ENCODE results near the gene PTGES. TPM values are rescaled to one million over a fixed set of nuclear protein-coding genes. Genes with fewer than 3 reads are reported as not detected.

PTGES gene
- total RNA-seq, 1 donor from 2014 or later: 2.5 TPM

DNA sequence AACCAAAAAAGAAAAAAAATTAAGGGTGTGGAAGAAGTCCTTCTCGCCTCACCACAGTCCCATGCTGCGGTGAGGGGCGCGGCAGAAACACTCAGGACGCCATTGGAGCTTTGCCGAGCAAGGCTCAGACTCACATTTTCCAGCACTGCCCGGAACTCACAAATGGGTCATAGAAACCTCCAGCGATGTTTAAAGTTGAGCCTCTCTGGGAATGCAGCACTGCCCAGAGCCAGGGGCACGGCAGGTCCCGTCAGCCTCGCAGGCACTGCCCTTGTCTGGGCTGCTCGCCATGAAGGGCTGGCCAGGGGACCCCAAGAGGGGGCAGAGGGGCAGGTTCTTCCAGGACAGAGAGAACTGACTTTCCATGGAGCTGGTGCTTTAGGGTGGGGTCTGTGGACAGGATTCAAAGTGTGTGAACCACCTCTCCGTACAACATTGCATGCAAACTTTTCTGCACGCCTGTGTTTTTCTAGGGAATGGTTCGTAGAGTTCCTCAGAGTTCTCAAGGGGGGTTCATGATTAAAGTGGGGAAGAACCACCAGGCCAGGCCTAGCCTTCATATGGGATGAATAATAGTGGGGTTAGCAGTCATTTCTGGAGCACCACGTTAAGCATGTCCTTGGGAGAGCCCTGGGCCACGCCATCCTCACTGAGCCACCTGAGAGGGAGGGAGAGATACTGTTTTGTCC is 49.0 kb downstream of the PTGES start:
- Mint-ChIP-seq H3K9me3 (ENCODE audit: unreplicated experiment) (no peaks in the 10 kb centered on the region), H3K4me1 (ENCODE audit: low read depth, unreplicated experiment) (peaks cover 4% of the 10 kb centered on the region)

DNA sequence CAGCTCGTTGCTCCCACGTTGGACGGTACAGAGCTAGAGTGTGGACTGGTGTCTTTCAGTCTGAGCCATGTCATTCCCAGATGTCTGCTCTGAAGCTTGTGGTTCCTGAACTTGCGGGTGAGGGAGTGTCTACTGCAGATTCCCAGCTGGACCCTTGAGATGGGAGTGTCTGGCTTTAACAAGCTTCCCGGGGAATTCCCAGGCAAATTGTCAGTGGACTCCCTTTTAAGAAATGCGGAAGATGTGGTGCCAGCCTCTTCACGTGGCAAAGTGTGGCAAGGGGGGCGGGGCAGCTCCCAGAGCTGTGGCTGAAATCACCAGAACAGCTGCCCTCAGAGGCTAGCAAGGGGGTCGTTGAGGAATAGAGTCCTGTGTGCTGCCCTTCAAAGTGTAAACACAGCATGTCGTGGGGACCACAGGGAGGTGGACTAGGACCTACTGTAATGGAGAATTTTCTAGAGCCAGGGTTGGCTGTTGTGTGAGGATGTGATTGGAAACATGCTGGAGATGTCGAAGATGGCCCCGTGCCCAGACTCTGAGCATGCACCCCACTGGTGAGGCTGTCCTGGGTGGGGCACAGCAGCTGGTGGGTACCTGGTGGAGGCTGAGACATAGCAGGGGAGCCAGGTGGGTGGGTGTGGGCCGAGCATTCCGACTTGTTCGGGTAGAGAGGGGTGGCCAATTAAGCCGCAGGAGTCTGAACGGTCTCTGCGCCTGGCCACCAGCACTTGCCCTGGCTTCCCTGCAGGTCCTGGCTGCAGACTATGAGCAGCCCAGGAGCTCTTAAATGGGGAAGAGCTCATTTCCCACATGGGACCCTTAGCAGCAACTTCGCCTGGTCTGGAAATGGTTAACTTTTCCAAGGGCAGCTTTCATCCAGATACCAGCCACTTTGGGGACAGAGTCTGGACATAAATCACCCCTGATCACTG is 50.0 kb downstream of the PTGES start:
- Histone ChIP-seq H3K36me3 (ENCODE audit: insufficient read depth, low read length) (no peaks in the 10 kb centered on the region), H3K27me3 (ENCODE audit: insufficient read depth, low read length) (peaks cover 9% of the 10 kb centered on the region), H3K9ac (ENCODE audit: low read length) (no peak overlapping the region), H4K20me1 (ENCODE audit: insufficient read depth, low read length) (no peaks in the 10 kb centered on the region), H3K79me2 (ENCODE audit: insufficient read depth, low read length) (no peaks in the 10 kb centered on the region), H2AFZ (ENCODE audit: low read depth, low read length) (no peak overlapping the region), H3K9me3 (ENCODE audit: insufficient read depth, low read depth, low read length) (no peaks in the 10 kb centered on the region), H3K27ac (ENCODE audit: low read depth, low read length) (no peak overlapping the region), H3K4me2 (ENCODE audit: low read length) (no peak overlapping the region), H3K4me3 (ENCODE audit: insufficient read depth, low read depth, low read length) (no peak overlapping the region), H3K4me1 (ENCODE audit: insufficient read depth, low read length) (peaks cover 2% of the 10 kb centered on the region)
- H3K36me3 Mint-ChIP-seq (ENCODE audit: low read depth, unreplicated experiment): no peaks in the 10 kb centered on the region
- TF ChIP-seq, protein P1, sequence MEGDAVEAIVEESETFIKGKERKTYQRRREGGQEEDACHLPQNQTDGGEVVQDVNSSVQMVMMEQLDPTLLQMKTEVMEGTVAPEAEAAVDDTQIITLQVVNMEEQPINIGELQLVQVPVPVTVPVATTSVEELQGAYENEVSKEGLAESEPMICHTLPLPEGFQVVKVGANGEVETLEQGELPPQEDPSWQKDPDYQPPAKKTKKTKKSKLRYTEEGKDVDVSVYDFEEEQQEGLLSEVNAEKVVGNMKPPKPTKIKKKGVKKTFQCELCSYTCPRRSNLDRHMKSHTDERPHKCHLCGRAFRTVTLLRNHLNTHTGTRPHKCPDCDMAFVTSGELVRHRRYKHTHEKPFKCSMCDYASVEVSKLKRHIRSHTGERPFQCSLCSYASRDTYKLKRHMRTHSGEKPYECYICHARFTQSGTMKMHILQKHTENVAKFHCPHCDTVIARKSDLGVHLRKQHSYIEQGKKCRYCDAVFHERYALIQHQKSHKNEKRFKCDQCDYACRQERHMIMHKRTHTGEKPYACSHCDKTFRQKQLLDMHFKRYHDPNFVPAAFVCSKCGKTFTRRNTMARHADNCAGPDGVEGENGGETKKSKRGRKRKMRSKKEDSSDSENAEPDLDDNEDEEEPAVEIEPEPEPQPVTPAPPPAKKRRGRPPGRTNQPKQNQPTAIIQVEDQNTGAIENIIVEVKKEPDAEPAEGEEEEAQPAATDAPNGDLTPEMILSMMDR (IDR thresholded peaks at IDR 0.05; ENCODE audit: insufficient read depth, low read depth, low read length): no peak
- TF ChIP-seq EZH2 (IDR thresholded peaks at IDR 0.05; ENCODE audit: insufficient read depth, low read length): no peak
- FAIRE-seq: no peak
- H3K27ac Mint-ChIP-seq (ENCODE audit: unreplicated experiment): no peak overlapping the region
- no peak overlapping the region for H3K4me3 Mint-ChIP-seq (ENCODE audit: unreplicated experiment)
- peaks cover 48% of the 10 kb centered on the region for H3K27me3 Mint-ChIP-seq (ENCODE audit: low read depth, unreplicated experiment)
- peaks cover 4% of the 10 kb centered on the region for H3K4me1 Mint-ChIP-seq (ENCODE audit: low read depth, unreplicated experiment)
- peak; percentile 63 for DNase-seq (ENCODE audit: low read depth)
- no peaks in the 10 kb centered on the region for H3K9me3 Mint-ChIP-seq (ENCODE audit: unreplicated experiment)

More for the DNA sequence above, 49.0 kb downstream of the PTGES start:
- no peak overlapping the region for H3K4me2 ChIP-seq (ENCODE audit: low read length)
- H3K27me3 ChIP-seq (ENCODE audit: insufficient read depth, low read length): peaks cover 9% of the 10 kb centered on the region
- peaks cover 52% of the 10 kb centered on the region for H3K27me3 Mint-ChIP-seq (ENCODE audit: low read depth, unreplicated experiment)
- FAIRE-seq (no peak), DNase-seq (ENCODE audit: low read depth) (peak; percentile 26)
- no peaks in the 10 kb centered on the region for H4K20me1 ChIP-seq (ENCODE audit: insufficient read depth, low read length)
- no peaks in the 10 kb centered on the region for H3K36me3 ChIP-seq (ENCODE audit: insufficient read depth, low read length)
- H3K9ac ChIP-seq (ENCODE audit: low read length): no peak overlapping the region
- H3K9me3 ChIP-seq (ENCODE audit: insufficient read depth, low read depth, low read length): no peaks in the 10 kb centered on the region
- no peaks in the 10 kb centered on the region for H3K79me2 ChIP-seq (ENCODE audit: insufficient read depth, low read length)
- no peaks in the 10 kb centered on the region for H3K4me1 ChIP-seq (ENCODE audit: insufficient read depth, low read length)
- H2AFZ ChIP-seq (ENCODE audit: low read depth, low read length): no peak overlapping the region
- no peak for TF ChIP-seq EZH2 (IDR thresholded peaks at IDR 0.05; ENCODE audit: insufficient read depth, low read length)
- TF ChIP-seq, protein P1 (IDR thresholded peaks at IDR 0.05; ENCODE audit: insufficient read depth, low read depth, low read length): no peak
- H3K4me3 Mint-ChIP-seq (ENCODE audit: unreplicated experiment): no peak overlapping the region
- no peak overlapping the region for H3K27ac ChIP-seq (ENCODE audit: low read depth, low read length)
- no peak overlapping the region for H3K27ac Mint-ChIP-seq (ENCODE audit: unreplicated experiment)
- H3K36me3 Mint-ChIP-seq (ENCODE audit: low read depth, unreplicated experiment): no peaks in the 10 kb centered on the region
- H3K4me3 ChIP-seq (ENCODE audit: insufficient read depth, low read depth, low read length): no peak overlapping the region
